Measurements from ENCODE around the gene HBG2.

DNA sequence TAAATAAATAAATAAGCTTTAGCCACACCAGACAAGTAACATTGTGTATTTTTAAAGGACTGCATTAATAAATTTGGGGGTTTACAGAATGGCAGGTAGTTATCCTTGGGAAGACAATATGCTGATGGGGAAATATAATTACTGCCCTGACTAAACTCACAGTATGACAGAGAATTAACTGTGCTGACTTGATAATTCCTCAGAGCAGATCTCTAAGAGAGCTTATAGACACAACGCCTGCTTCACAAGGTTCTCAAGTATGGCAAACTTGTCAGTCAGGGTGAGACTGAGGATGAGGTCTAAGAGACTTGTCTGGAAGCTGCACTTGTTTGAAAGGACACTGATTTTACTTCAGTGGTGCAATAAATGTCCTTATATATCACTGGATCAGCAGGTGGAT is 43.9 kb upstream of the HBG2 start:
- TF ChIP-seq, protein P1, sequence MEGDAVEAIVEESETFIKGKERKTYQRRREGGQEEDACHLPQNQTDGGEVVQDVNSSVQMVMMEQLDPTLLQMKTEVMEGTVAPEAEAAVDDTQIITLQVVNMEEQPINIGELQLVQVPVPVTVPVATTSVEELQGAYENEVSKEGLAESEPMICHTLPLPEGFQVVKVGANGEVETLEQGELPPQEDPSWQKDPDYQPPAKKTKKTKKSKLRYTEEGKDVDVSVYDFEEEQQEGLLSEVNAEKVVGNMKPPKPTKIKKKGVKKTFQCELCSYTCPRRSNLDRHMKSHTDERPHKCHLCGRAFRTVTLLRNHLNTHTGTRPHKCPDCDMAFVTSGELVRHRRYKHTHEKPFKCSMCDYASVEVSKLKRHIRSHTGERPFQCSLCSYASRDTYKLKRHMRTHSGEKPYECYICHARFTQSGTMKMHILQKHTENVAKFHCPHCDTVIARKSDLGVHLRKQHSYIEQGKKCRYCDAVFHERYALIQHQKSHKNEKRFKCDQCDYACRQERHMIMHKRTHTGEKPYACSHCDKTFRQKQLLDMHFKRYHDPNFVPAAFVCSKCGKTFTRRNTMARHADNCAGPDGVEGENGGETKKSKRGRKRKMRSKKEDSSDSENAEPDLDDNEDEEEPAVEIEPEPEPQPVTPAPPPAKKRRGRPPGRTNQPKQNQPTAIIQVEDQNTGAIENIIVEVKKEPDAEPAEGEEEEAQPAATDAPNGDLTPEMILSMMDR (IDR thresholded peaks at IDR 0.05): no peak
- TF ChIP-seq POLR2A (IDR thresholded peaks at IDR 0.05): no peak
